CD14-positive monocyte (primary cell): ENCODE results near the gene SUCLG1. TPM values are rescaled to one million over a fixed set of nuclear protein-coding genes. Genes with fewer than 3 reads are reported as not detected.

Experiments
- DNase-seq, 3 donors: peaks; one replicate each; pipeline ENCODE4 v3.0.0-alpha.2; 2011 to 2022
- H2AFZ ChIP-seq: 2 replicates; pipeline ENCODE4 v1.6.0; 2012; ENCODE audit warnings: mild to moderate bottlenecking, low read depth, low read length, inconsistent platforms; ENCODE audit not compliant: insufficient read depth, poor library complexity, severe bottlenecking
- H3K27ac ChIP-seq, 2 donors: 1 replicate in 1 of 2; 2 replicates in 1 of 2; pipeline ENCODE4 v1.5.1; 2012 to 2013; ENCODE audit warnings: low read length in 2 of 2, control low read depth in 1 of 2, inconsistent platforms in 1 of 2, low read depth in 1 of 2, mild to moderate bottlenecking in 1 of 2
- H3K27me3 ChIP-seq, 2 donors: one replicate each; pipeline versions ENCODE4 v1.6.0 to v1.6.1; 2011 to 2013; ENCODE audit warnings: low read length in 2 of 2; ENCODE audit not compliant: control insufficient read depth in 2 of 2, insufficient read depth in 2 of 2
- H3K36me3 ChIP-seq, 2 donors: replicated peaks in 1 of 2; 1 replicate in 1 of 2; 2 replicates in 1 of 2; pipeline versions ENCODE4 v1.5.1 to v1.6.1; 2012 to 2013; ENCODE audit warnings: low read length in 2 of 2, control low read depth in 1 of 2, inconsistent platforms in 1 of 2, mild to moderate bottlenecking in 1 of 2; ENCODE audit not compliant: insufficient read depth in 2 of 2, control insufficient read depth in 1 of 2
- H3K4me1 ChIP-seq, 2 donors: 1 replicate in 1 of 2; 2 replicates in 1 of 2; pipeline versions ENCODE4 v1.5.1 to v1.6.1; 2012 to 2013; ENCODE audit warnings: low read length in 2 of 2, control low read depth in 1 of 2, inconsistent platforms in 1 of 2, mild to moderate bottlenecking in 1 of 2, moderate library complexity in 1 of 2; ENCODE audit not compliant: insufficient read depth in 2 of 2, control insufficient read depth in 1 of 2
- H3K4me2 ChIP-seq: replicated peaks from 2 replicates; pipeline ENCODE3; 2012; ENCODE audit warnings: low read length, moderate library complexity, mild to moderate bottlenecking; ENCODE audit not compliant: poor library complexity, severe bottlenecking; ENCODE audit errors: extremely low read depth
- H3K4me3 ChIP-seq, 3 experiments: fragments of 200-600 bp in 1 of 3; sonication (generic) in 1 of 3; replicated peaks in 1 of 3; 1 replicate in 2 of 3; 2 replicates in 1 of 3; pipeline ENCODE4 v1.5.1; 2011 to 2013; ENCODE audit warnings: low read length in 3 of 3, mild to moderate bottlenecking in 3 of 3, control low read depth in 2 of 3, low read depth in 2 of 3, inconsistent platforms in 1 of 3, moderate library complexity in 1 of 3
- H3K79me2 ChIP-seq: 2 replicates; pipeline ENCODE4 v1.6.0; 2012; ENCODE audit warnings: mild to moderate bottlenecking, control low read depth, inconsistent platforms, low read length, moderate library complexity; ENCODE audit not compliant: insufficient read depth
- H3K9ac ChIP-seq: 2 replicates; pipeline ENCODE4 v1.6.0; 2017; ENCODE audit warnings: low read length, mild to moderate bottlenecking; ENCODE audit not compliant: insufficient read depth, poor library complexity, severe bottlenecking
- H3K9me3 ChIP-seq, 2 donors: replicated peaks in 1 of 2; 1 replicate in 1 of 2; 2 replicates in 1 of 2; pipeline versions ENCODE4 v1.5.1 to v1.6.1; 2012 to 2013; ENCODE audit warnings: low read length in 2 of 2, control low read depth in 1 of 2; ENCODE audit not compliant: control insufficient read depth in 1 of 2, insufficient read depth in 1 of 2
- H4K20me1 ChIP-seq: 2 replicates; pipeline ENCODE4 v1.6.0; 2012; ENCODE audit warnings: mild to moderate bottlenecking, low read length, control low read depth, moderate library complexity; ENCODE audit not compliant: insufficient read depth
- H3K27ac Mint-ChIP-seq, 7 donors: one replicate each; pipeline ENCODE4 v1.8.0; 2020; ENCODE audit warnings: mild to moderate bottlenecking in 7 of 7, mixed read lengths in 7 of 7, moderate library complexity in 6 of 7, inconsistent platforms in 2 of 7
- H3K27me3 Mint-ChIP-seq, 3 donors: one replicate each; pipeline ENCODE4 v1.8.0; 2021 to 2022; ENCODE audit warnings: low read depth in 3 of 3, mild to moderate bottlenecking in 3 of 3, mixed read lengths in 3 of 3, moderate library complexity in 3 of 3, inconsistent platforms in 1 of 3
- H3K36me3 Mint-ChIP-seq, 2 donors: one replicate each; pipeline ENCODE4 v1.8.0; 2020; ENCODE audit warnings: mixed read lengths in 2 of 2, inconsistent platforms in 1 of 2, mild to moderate bottlenecking in 1 of 2
- H3K4me1 Mint-ChIP-seq: one replicate; pipeline ENCODE4 v1.8.0; 2020; ENCODE audit warnings: mild to moderate bottlenecking, mixed read lengths
- H3K4me3 Mint-ChIP-seq, 2 donors: one replicate each; pipeline ENCODE4 v1.8.0; 2020; ENCODE audit warnings: mild to moderate bottlenecking in 2 of 2, mixed read lengths in 2 of 2, moderate library complexity in 1 of 2
- H3K9me3 Mint-ChIP-seq, 7 donors: one replicate each; pipeline ENCODE4 v1.8.0; 2020 to 2022; ENCODE audit warnings: mixed read lengths in 7 of 7, mild to moderate bottlenecking in 6 of 7, moderate library complexity in 6 of 7, inconsistent platforms in 2 of 7
- CTCF ChIP-seq: fragments of 200-600 bp; IDR thresholded peaks from one replicate; pipeline ENCODE4 v1.8.0; 2022; ENCODE audit warnings: antibody characterized with exemption, mild to moderate bottlenecking
- WGBS: methylation state at CpG from one replicate; pipeline ENCODE4 v1.1.5; 2013; ENCODE audit warnings: missing lambda C conversion rate; ENCODE audit not compliant: insufficient coverage; 5-methylcytosine and 5-hydroxymethylcytosine counted together
- intact Hi-C, 2 donors: fragments of 100-400 bp; cut with micrococcal nuclease; formaldehyde crosslinking; loops; one replicate each; pipeline versions ENCODE4 v1.15.0 to v1.15.1; 2023
- polyA plus RNA-seq, 3 donors: library from polyadenylated mRNA; depleted of rRNA in 1 of 3; unstranded in 2 of 3; stranded (reverse) in 1 of 3; fragments of 300-500 nt in 2 of 3; fragments of >200 nt in 1 of 3; fragmentation: Illumina TruSeq in 2 of 3; gene quantifications; 1 replicate in 2 of 3; 2 replicates in 1 of 3; pipeline ENCODE4 v1.2.3, GENCODE V29; 2012 to 2021

SUCLG1 gene
- polyA plus RNA-seq, 3 donors: 24.9 to 114 (median 98.9) TPM

- no CpG with 5 or more reads among the region's 1 CpG for WGBS
- Histone ChIP-seq H3K79me2 (no peaks in the 10 kb centered on the region), H3K27me3 (no peaks in the 10 kb centered on the region), H4K20me1 (no peaks in the 10 kb centered on the region), H3K4me2 (no peak overlapping the region), H3K36me3 (no peaks in the 10 kb centered on the region), H3K9me3 (peaks cover 11 to 32% of the 10 kb centered on the region in 2 donors), H3K27ac (no peak overlapping the region), H3K4me3 (no peak overlapping the region), H3K9ac (no peak overlapping the region), H2AFZ (no peak overlapping the region), H3K4me1 (no peaks in the 10 kb centered on the region)
- H3K27ac Mint-ChIP-seq: no peak overlapping the region
- peaks cover 11 to 37% (median 30%) of the 10 kb centered on the region in 7 donors for H3K9me3 Mint-ChIP-seq
- no peaks in the 10 kb centered on the region for H3K4me1 Mint-ChIP-seq
- intact Hi-C loops: no loop called here
- no peak overlapping the region for H3K4me3 Mint-ChIP-seq
- TF ChIP-seq CTCF: no peak
- peaks cover 0 to 7% (median 2%) of the 10 kb centered on the region in 3 donors for H3K27me3 Mint-ChIP-seq
- H3K36me3 Mint-ChIP-seq: peaks cover 0 to 2% of the 10 kb centered on the region in 2 donors
- no peak for DNase-seq
Measured at GRCh38 chr2:84467389-84467788, 8.3 kb upstream of the SUCLG1 start.

DNA sequence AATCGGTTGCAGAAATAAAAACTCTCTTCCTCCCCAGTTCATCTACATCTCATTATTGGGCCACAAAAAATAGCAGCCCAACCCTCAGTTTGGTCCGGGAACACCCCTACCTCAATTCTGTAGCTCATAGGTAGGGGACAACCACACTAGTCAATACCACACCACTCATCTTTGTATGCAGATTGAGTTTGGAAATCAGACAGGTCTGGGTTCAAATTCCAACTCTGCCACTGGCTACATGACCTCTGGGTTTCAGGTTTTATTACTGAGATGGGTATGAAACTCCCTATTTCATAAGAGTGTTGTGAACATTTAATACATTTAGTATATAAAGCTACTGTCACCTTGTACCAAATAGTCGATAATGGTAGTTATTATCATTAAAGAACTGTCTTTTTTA lies 2.2 kb upstream of the SUCLG1 start:
- Histone ChIP-seq H4K20me1 (peaks cover 4% of the 10 kb centered on the region), H3K9ac (no peak overlapping the region), H3K4me2 (no peak overlapping the region), H2AFZ (no peak overlapping the region), H3K4me1 (peaks cover 21 to 32% of the 10 kb centered on the region in 2 donors), H3K27ac (no peak overlapping the region), H3K79me2 (peaks cover 28% of the 10 kb centered on the region), H3K9me3 (no peaks in the 10 kb centered on the region), H3K36me3 (no peaks in the 10 kb centered on the region), H3K4me3 (no peak overlapping the region), H3K27me3 (no peaks in the 10 kb centered on the region)
- Mint-ChIP-seq H3K27ac (no peak overlapping the region), H3K9me3 (peaks cover 0 to 12% (median 5%) of the 10 kb centered on the region in 7 donors), H3K36me3 (no peaks in the 10 kb centered on the region), H3K4me3 (no peak overlapping the region), H3K4me1 (peaks cover 33% of the 10 kb centered on the region), H3K27me3 (peaks cover 0 to 6% (median 0%) of the 10 kb centered on the region in 3 donors)
- intact Hi-C loops: no loop called here
- DNase-seq: no peak
- TF ChIP-seq CTCF: no peak
- 100% methylated on average over 1 of the region's 3 CpGs for WGBS
